ENCODE data around the gene PAPOLG. TPM values are rescaled to one million over a fixed set of nuclear protein-coding genes. Genes with fewer than 3 reads are reported as not detected.

Gene PAPOLG
- polyA plus RNA-seq, 2 of the 4 experiments (the other 2 are of a cell fraction): 7.7 to 20.9 TPM

- 0 out of 3 replicates have a peak, but pooled peaks cover 4% of the 10 kb centered on the region for H3K4me1 ChIP-seq
- TF ChIP-seq ZC3H11A (IDR thresholded peaks at IDR 0.05) (no peak), KDM1A (IDR thresholded peaks at IDR 0.05; ENCODE audit: low read depth) (no peak), ZNF302 (CRISPR knock-in tag; IDR thresholded peaks at IDR 0.05) (no peak), CTCF (IDR thresholded peaks at IDR 0.05) (no peak), RNF2 (IDR thresholded peaks at IDR 0.05; ENCODE audit: borderline replicate concordance, low read depth) (no peak), SMC3 (IDR thresholded peaks at IDR 0.05) (no peak), BCL3 (IDR thresholded peaks at IDR 0.05) (no peak), CHD2 (IDR thresholded peaks at IDR 0.05; ENCODE audit: low read length, partially characterized antibody) (no peak), FOSL2 (IDR thresholded peaks at IDR 0.05) (no peak), FOSL2 (CRISPR knock-in tag; IDR thresholded peaks at IDR 0.05) (no peak), RARB (CRISPR knock-in tag; IDR thresholded peaks at IDR 0.05) (no peak), KDM5A (IDR thresholded peaks at IDR 0.05) (no peak), MYC (IDR thresholded peaks at IDR 0.05; ENCODE audit: borderline replicate concordance, low read length) (no peak), ATOH8 (CRISPR knock-in tag; IDR thresholded peaks at IDR 0.05; ENCODE audit: low read depth) (no peak), CBX2 (IDR thresholded peaks at IDR 0.05; ENCODE audit: borderline replicate concordance, low read depth) (no peak), HOXB13 (CRISPR knock-in tag; IDR thresholded peaks at IDR 0.05; ENCODE audit: low read depth) (no peak), HDAC2 (IDR thresholded peaks at IDR 0.05) (no peak)
- TF ChIP-seq, protein P1, sequence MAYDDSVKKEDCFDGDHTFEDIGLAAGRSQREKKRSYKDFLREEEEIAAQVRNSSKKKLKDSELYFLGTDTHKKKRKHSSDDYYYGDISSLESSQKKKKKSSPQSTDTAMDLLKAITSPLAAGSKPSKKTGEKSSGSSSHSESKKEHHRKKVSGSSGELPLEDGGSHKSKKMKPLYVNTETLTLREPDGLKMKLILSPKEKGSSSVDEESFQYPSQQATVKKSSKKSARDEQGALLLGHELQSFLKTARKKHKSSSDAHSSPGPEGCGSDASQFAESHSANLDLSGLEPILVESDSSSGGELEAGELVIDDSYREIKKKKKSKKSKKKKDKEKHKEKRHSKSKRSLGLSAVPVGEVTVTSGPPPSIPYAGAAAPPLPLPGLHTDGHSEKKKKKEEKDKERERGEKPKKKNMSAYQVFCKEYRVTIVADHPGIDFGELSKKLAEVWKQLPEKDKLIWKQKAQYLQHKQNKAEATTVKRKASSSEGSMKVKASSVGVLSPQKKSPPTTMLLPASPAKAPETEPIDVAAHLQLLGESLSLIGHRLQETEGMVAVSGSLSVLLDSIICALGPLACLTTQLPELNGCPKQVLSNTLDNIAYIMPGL (CRISPR knock-in tag; IDR thresholded peaks at IDR 0.05; ENCODE audit: borderline replicate concordance): no peak
- no peak for ATAC-seq
- ChIA-PET POLR2A (no interaction called here), CTCF (interaction anchor here (1.1 to 1.9 kb wide), 3 partner anchors 15 to 241 kb away, joined by 3 to 5 read pairs (median 4); no protein-coding TSS in a partner anchor)
- no peaks in the 10 kb centered on the region for H3K9me3 ChIP-seq
- no peak overlapping the region for H3K4me2 ChIP-seq
- no peak for DNase-seq (ENCODE audit: low read depth in 1 of 2, low spot score in 1 of 2)
- 73% methylated on average over 12 of the region's 12 CpGs for WGBS (ENCODE audit: missing lambda C conversion rate)
- H3K27ac ChIP-seq: no peak overlapping the region
- no peak for FAIRE-seq
- no peak overlapping the region for H3K4me3 ChIP-seq
Observed at GRCh38 chr2:60820416-60821132, 64.5 kb downstream of the PAPOLG start.

GRCh38 chr2:60821133-60821469 lies 65.0 kb downstream of the PAPOLG start:
- H3K27ac ChIP-seq: no peak overlapping the region
- CTCF ChIA-PET: interaction anchor here (1.1 to 1.7 kb wide), 2 partner anchors 16 to 240 kb away, joined by 3 to 5 read pairs; no protein-coding TSS in a partner anchor
- H3K4me2 ChIP-seq: no peak overlapping the region
- no peak overlapping the region for H3K4me3 ChIP-seq
- DNase-seq (ENCODE audit: low read depth in 1 of 2, low spot score in 1 of 2): no peak
- no peak for ATAC-seq
- WGBS (ENCODE audit: missing lambda C conversion rate): 89% methylated on average over 3 of the region's 3 CpGs
- no peak for FAIRE-seq
- 0 out of 3 replicates have a peak, but pooled peaks cover 4% of the 10 kb centered on the region for H3K4me1 ChIP-seq
- no peak for TF ChIP-seq POLR2A (IDR thresholded peaks at IDR 0.05; ENCODE audit: low read length)
- TF ChIP-seq REST (IDR thresholded peaks at IDR 0.05): no peak
- H3K9me3 ChIP-seq: no peaks in the 10 kb centered on the region
- POLR2A ChIA-PET: no interaction called here

Data from A549 (cell line).